HL-60 (cell line): ENCODE data around the gene ARRDC4.

Source experiments
- CTCF ChIP-seq: IDR thresholded peaks from one replicate; pipeline ENCODE4 v1.5.1; 2011; ENCODE audit warnings: low read length, control low read depth, inconsistent platforms; ENCODE audit not compliant: insufficient read depth
- GABPA ChIP-seq: IDR thresholded peaks from 2 replicates; pipeline ENCODE4 v1.6.1; 2012; ENCODE audit warnings: low read depth
- POLR2AphosphoS5 ChIP-seq: IDR thresholded peaks from 2 replicates; pipeline ENCODE4 v1.6.1; 2012; ENCODE audit warnings: low read depth
- REST ChIP-seq: IDR thresholded peaks from 2 replicates; pipeline ENCODE4 v1.6.1; 2012; ENCODE audit warnings: low read depth; ENCODE audit not compliant: insufficient replicate concordance

- TF ChIP-seq REST (no peak), CTCF (no peak), GABPA (no peak), POLR2AphosphoS5 (no peak)
Observed at GRCh38 chr15:97967881-97968280, 7.4 kb downstream of the ARRDC4 start.
